K562 (cell line): ENCODE measurements around the gene PNCK. TPM values are rescaled to one million over a fixed set of nuclear protein-coding genes. Genes with fewer than 3 reads are reported as not detected.

Experiments used
- ATAC-seq: fragments of 200-7000 bp; cut with Tn5 transposase; 3 replicates; pipeline ENCODE4 v1.9.1; 2020; ENCODE audit warnings: moderate library complexity
- BruUV-seq: library from RNA; stranded (reverse); fragments of 400-500 nt; replicated peaks from 2 replicates; lab custom pipeline; 2021; lab: Mats Ljungman, UMichigan
- CTCF ChIA-PET: fragments of 300-600 bp; formaldehyde crosslinking; extraction: SDS; loops from one replicate; lab custom pipeline; 2021; ENCODE audit warnings: low intra/inter-chr PET ratio; lab: Yijun Ruan, JAX
- POLR2A ChIA-PET: fragments of 300-600, 350-650 bp; sonication (Branson Sonifier 250); formaldehyde crosslinking; extraction: SDS; loops from one replicate; lab custom pipeline; 2021; ENCODE audit warnings: antibody characterized with exemption, inconsistent platforms; lab: Yijun Ruan, JAX
- DNase-seq, 4 experiments: peaks; one replicate each; pipeline versions ENCODE4 v3.0.0 to v3.0.0-alpha.2; 2011 to 2018; ENCODE audit warnings: low spot score in 3 of 4, mixed read lengths in 3 of 4; ENCODE audit errors: extremely low read depth in 1 of 4
- FAIRE-seq: peaks from 2 replicates; lab custom pipeline; 2011; peaks lifted over from hg19 to GRCh38; lab: Jason Lieb, UNC
- H2AFZ ChIP-seq: 2 replicates; pipeline ENCODE4 v1.6.0; 2011; ENCODE audit warnings: low read depth, low read length, control low read depth, inconsistent platforms
- H3K27ac ChIP-seq: fragments of 200-600 bp; 3 replicates; pipeline ENCODE4 v1.8.0; 2011; ENCODE audit warnings: low read depth, mild to moderate bottlenecking, control low read depth, inconsistent platforms, low read length, moderate library complexity, mixed read lengths; ENCODE audit errors: extremely low read depth
- H3K27me3 ChIP-seq, 2 experiments: fragments of 300-600 bp in 1 of 2; 2 replicates in 1 of 2; 3 replicates in 1 of 2; pipeline versions ENCODE4 v1.6.0 to v1.8.0; 2011; ENCODE audit warnings: inconsistent platforms in 2 of 2, low read length in 2 of 2, mild to moderate bottlenecking in 1 of 2, mixed read lengths in 1 of 2, moderate library complexity in 1 of 2; ENCODE audit not compliant: control insufficient read depth in 2 of 2, insufficient read depth in 2 of 2
- H3K36me3 ChIP-seq: fragments of 300-600 bp; 3 replicates; pipeline ENCODE4 v1.8.0; 2011; ENCODE audit warnings: mild to moderate bottlenecking, low read length, inconsistent platforms; ENCODE audit not compliant: control insufficient read depth, insufficient read depth
- H3K4me1 ChIP-seq, 2 experiments: fragments of 200-600 bp in 1 of 2; replicated peaks in 1 of 2; 2 replicates in 1 of 2; 3 replicates in 1 of 2; pipeline versions ENCODE4 v1.5.1 to v1.8.0; 2011; ENCODE audit warnings: inconsistent platforms in 2 of 2, low read length in 2 of 2, mild to moderate bottlenecking in 1 of 2, mixed read lengths in 1 of 2, moderate library complexity in 1 of 2; ENCODE audit not compliant: control insufficient read depth in 2 of 2, insufficient read depth in 2 of 2
- H3K4me2 ChIP-seq: 2 replicates; pipeline ENCODE4 v1.6.1; 2011; ENCODE audit warnings: low read length, control low read depth, inconsistent platforms, mixed read lengths; ENCODE audit not compliant: insufficient read depth
- H3K4me3 ChIP-seq: fragments of 200-600 bp; sonication (generic), shearing (Covaris generic); 2 replicates; pipeline ENCODE4 v1.5.1; 2016; ENCODE audit warnings: control low read depth, inconsistent platforms
- H3K79me2 ChIP-seq: fragments of 200-600 bp; 3 replicates; pipeline ENCODE4 v1.8.0; 2011; ENCODE audit warnings: low read length, inconsistent platforms; ENCODE audit not compliant: control insufficient read depth, insufficient read depth
- H3K9ac ChIP-seq, 2 experiments: 2 replicates each; pipeline versions ENCODE4 v1.6.0 to v1.6.1; 2011; ENCODE audit warnings: low read depth in 2 of 2, low read length in 2 of 2, control low read depth in 1 of 2, inconsistent platforms in 1 of 2, mild to moderate bottlenecking in 1 of 2, mixed read lengths in 1 of 2; ENCODE audit not compliant: insufficient read depth in 1 of 2
- H3K9me1 ChIP-seq: one replicate; pipeline ENCODE4 v1.6.0; 2011; ENCODE audit warnings: inconsistent platforms, mild to moderate bottlenecking, low read length, moderate library complexity; ENCODE audit not compliant: control insufficient read depth, insufficient read depth
- H3K9me3 ChIP-seq: replicated peaks from 2 replicates; pipeline ENCODE4 v1.5.1; 2011; ENCODE audit warnings: low read depth, low read length, inconsistent platforms; ENCODE audit not compliant: control insufficient read depth, insufficient read depth
- H4K20me1 ChIP-seq: replicated peaks from 2 replicates; pipeline ENCODE4 v1.6.1; 2011; ENCODE audit warnings: low read length, inconsistent platforms, mixed read lengths; ENCODE audit not compliant: control insufficient read depth, insufficient read depth
- MYC ChIP-seq, 2 experiments: fragments of 250-450 bp in 1 of 2; sonication (Bioruptor Pico) in 1 of 2; IDR thresholded peaks; 2 replicates each; pipeline versions ENCODE4 v1.5.1 to v1.6.1; 2012 to 2021; ENCODE audit warnings: low read depth in 2 of 2, borderline replicate concordance in 1 of 2, improper control_type of control experiment in 1 of 2, low read length in 1 of 2, mild to moderate bottlenecking in 1 of 2, moderate library complexity in 1 of 2
- NFE2 ChIP-seq: IDR thresholded peaks from 2 replicates; pipeline ENCODE4 v1.6.1; 2014; ENCODE audit warnings: antibody characterized with exemption, low read depth
- SNIP1 ChIP-seq: fragments of 450-650 bp; IDR thresholded peaks from 2 replicates; pipeline ENCODE4 v1.7.1; 2017; ENCODE audit warnings: low read depth, mild to moderate bottlenecking
- ZNF12 ChIP-seq: sonication (generic); formaldehyde crosslinking; IDR thresholded peaks from 2 replicates; pipeline ENCODE4 v1.4.0; 2020; ENCODE audit warnings: mild to moderate bottlenecking, missing genetic modification reagents
- ZNF316 ChIP-seq: fragments of 450-650 bp; IDR thresholded peaks from 2 replicates; pipeline ENCODE4 v1.6.1; 2016
- ZNF717 ChIP-seq: fragments of 250-450 bp; sonication (Bioruptor Pico); IDR thresholded peaks from 2 replicates; pipeline ENCODE4 v1.5.0; 2021
- WGBS: fragments of 100-300 bp; shearing (Covaris generic); methylation state at CpG from one replicate; pipeline ENCODE4 v1.1.6; 2016; ENCODE audit warnings: low coverage, mixed read lengths; ENCODE audit not compliant: insufficient coverage; ENCODE audit errors: missing lambda C conversion rate; 5-methylcytosine and 5-hydroxymethylcytosine counted together
- in situ Hi-C: fragments of 300-500 bp; cut with MboI; formaldehyde crosslinking; loops from 4 replicates; pipeline ENCODE4 v1.15.0; 2018; ENCODE audit warnings: inconsistent platforms, mixed read lengths
- intact Hi-C: fragments of 100-400 bp; cut with micrococcal nuclease; formaldehyde crosslinking; loops from 2 replicates; pipeline ENCODE4 v1.14.2; 2022
- polyA plus RNA-seq, 8 experiments: library from polyadenylated mRNA; depleted of rRNA in 4 of 8; stranded (reverse) in 5 of 8; unstranded in 3 of 8; fragments of >200 nt; fragmentation: Nextera tagmentation in 2 of 8; fragmentation: Illumina TruSeq in 1 of 8; extraction: Ambion mirVana in 2 of 8; extraction: Trizol in 1 of 8; gene quantifications; 2 replicates each; pipeline versions ENCODE4 v1.2.1 to v1.2.3, GENCODE V29; 2011 to 2014; ENCODE audit warnings: inconsistent platforms in 1 of 8, missing spikeins in 1 of 8
- total RNA-seq, 7 experiments: library from RNA; depleted of rRNA in 6 of 7; stranded (reverse); fragments of >200 nt in 6 of 7; fragmentation: Illumina TruSeq in 2 of 7; extraction: Trizol in 2 of 7; gene quantifications; 2 replicates each; pipeline versions ENCODE4 v1.2.1 to v1.2.3, GENCODE V29; 2011 to 2021; ENCODE audit warnings: low replicate concordance in 1 of 7
- TF ChIP-seq, protein P1 (sequence below), 2 experiments: fragments of 200-800 bp in 1 of 2; sonication (Bioruptor generic) in 1 of 2; sonication (generic) in 1 of 2; formaldehyde crosslinking in 1 of 2; IDR thresholded peaks in 1 of 2; conservative IDR thresholded peaks in 1 of 2; 2 replicates each; pipeline versions ENCODE4 v1.5.0 to v1.6.1; 2016 to 2020; ENCODE audit warnings: missing compliant biosample characterization in 1 of 2, missing genetic modification characterization in 1 of 2, missing genetic modification reagents in 1 of 2

The PNCK gene
- total and polyA plus RNA-seq, 9 of the 15 experiments (the other 6 are each of a cell fraction or from before 2014, with no cell fraction given), result 0.13 to 7.5 (median 1.2) TPM; not detected in 1

DNA sequence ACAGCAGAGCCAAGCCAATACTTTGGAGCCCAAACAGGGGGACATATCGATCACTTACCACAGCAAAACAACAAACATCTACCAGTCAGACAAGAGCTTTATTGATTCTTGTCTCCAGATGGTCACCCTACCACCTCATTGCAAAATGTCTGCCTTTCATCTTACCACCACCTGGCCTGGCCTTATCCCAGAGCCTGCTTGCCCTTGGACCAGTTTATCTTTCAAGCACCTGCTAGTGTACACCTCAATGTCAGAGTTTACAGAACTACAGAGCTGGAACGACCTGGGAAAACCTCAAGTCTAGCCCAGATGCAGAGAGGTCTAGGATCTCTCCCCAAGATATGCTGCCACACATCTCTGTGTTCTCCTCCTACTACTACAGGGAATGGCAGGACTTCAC lies 46.1 kb upstream of the PNCK start:
- peaks cover 51% of the 10 kb centered on the region for H3K79me2 ChIP-seq
- H3K4me1 ChIP-seq, result peaks cover 12 to 18% of the 10 kb centered on the region in 2 experiments; a peak in 4 of 5 replicates
- POLR2A ChIA-PET, result interaction anchor here (0.6 to 1.9 kb wide), 3 partner anchors 11 to 27 kb away, joined by 3 to 6 read pairs (median 4); no protein-coding TSS in a partner anchor
- H3K4me3 ChIP-seq, result no peak overlapping the region
- H3K4me2 ChIP-seq, result no peak overlapping the region
- 100% methylated on average over 2 of the region's 2 CpGs for WGBS
- H3K9me1 ChIP-seq, result no peaks in the 10 kb centered on the region
- no TSS peak for BruUV-seq
- CTCF ChIA-PET, result no interaction called here
- peaks cover 75% of the 10 kb centered on the region for H3K36me3 ChIP-seq
- no peaks in the 10 kb centered on the region for H3K9me3 ChIP-seq
- TF ChIP-seq, protein P1, sequence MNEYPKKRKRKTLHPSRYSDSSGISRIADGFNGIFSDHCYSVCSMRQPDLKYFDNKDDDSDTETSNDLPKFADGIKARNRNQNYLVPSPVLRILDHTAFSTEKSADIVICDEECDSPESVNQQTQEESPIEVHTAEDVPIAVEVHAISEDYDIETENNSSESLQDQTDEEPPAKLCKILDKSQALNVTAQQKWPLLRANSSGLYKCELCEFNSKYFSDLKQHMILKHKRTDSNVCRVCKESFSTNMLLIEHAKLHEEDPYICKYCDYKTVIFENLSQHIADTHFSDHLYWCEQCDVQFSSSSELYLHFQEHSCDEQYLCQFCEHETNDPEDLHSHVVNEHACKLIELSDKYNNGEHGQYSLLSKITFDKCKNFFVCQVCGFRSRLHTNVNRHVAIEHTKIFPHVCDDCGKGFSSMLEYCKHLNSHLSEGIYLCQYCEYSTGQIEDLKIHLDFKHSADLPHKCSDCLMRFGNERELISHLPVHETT (CRISPR knock-in tag; conservative IDR thresholded peaks at IDR 0.05 in 1 of 2, IDR thresholded peaks at IDR 0.05 in 1 of 2), result no peak
- TF ChIP-seq NFE2 (no peak), ZNF12 (CRISPR knock-in tag) (no peak), SNIP1 (no peak), ZNF316 (no peak), ZNF717 (CRISPR knock-in tag) (no peak), MYC (IDR thresholded peaks at IDR 0.05; ENCODE audit: low read depth, low read length) (no peak), MYC (CRISPR knock-in tag; IDR thresholded peaks at IDR 0.05; ENCODE audit: borderline replicate concordance, low read depth) (no peak)
- DNase-seq (no peak), ATAC-seq (no peak), FAIRE-seq (no peak)
- H4K20me1 ChIP-seq, result peaks cover 10% of the 10 kb centered on the region
- in situ Hi-C loops (no loop called here), intact Hi-C loops (no loop called here)
- H2AFZ ChIP-seq, result no peak overlapping the region
- no peak overlapping the region; a peak in 1 of 4 replicates for H3K9ac ChIP-seq
- no peaks in the 10 kb centered on the region for H3K27me3 ChIP-seq
- H3K27ac ChIP-seq, result no peak overlapping the region
